Left ventricle myocardium inferior (tissue), 1 donor: ENCODE data around the gene RAMP1. TPM values are rescaled to one million over a fixed set of nuclear protein-coding genes. Genes with fewer than 3 reads are reported as not detected.

Source experiments
- DNase-seq: peaks from one replicate; pipeline ENCODE4 v3.0.0-alpha.2; 2020
- H3K27ac ChIP-seq: fragments of 200-600 bp; replicated peaks from 2 replicates; pipeline ENCODE4 v1.8.0; 2021
- H3K27me3 ChIP-seq: fragments of 200-600 bp; 2 replicates; pipeline ENCODE4 v1.8.0; 2021; ENCODE audit warnings: low read depth
- H3K36me3 ChIP-seq: fragments of 200-600 bp; 2 replicates; pipeline ENCODE4 v1.8.0; 2021
- H3K4me1 ChIP-seq: fragments of 200-600 bp; 2 replicates; pipeline ENCODE4 v1.8.0; 2021
- H3K4me3 ChIP-seq: fragments of 200-600 bp; 2 replicates; pipeline ENCODE4 v1.8.0; 2021; ENCODE audit warnings: mild to moderate bottlenecking, moderate library complexity
- H3K9me3 ChIP-seq: fragments of 200-600 bp; replicated peaks from 2 replicates; pipeline ENCODE4 v1.8.0; 2021
- CTCF ChIP-seq: fragments of 200-600 bp; IDR thresholded peaks from 2 replicates; pipeline ENCODE4 v1.8.0; 2021; ENCODE audit warnings: antibody characterized with exemption, mild to moderate bottlenecking, borderline replicate concordance
- intact Hi-C: fragments of 100-400 bp; cut with micrococcal nuclease; formaldehyde crosslinking; loops from one replicate; pipeline ENCODE4 v1.11.0; 2022
- total RNA-seq: library from RNA; stranded (reverse); fragmentation: NEBNext Ultra II Directional; extraction: Animal tissue kit (Norgen Biotek cat#: 25700); gene quantifications from one replicate; pipeline ENCODE4 v1.2.1, GENCODE V29; 2021
- donor health status: DM: no; HTN: yes; CAD: no; lungs with severe emphysema.

Gene RAMP1
- total RNA-seq, 1 donor from 2014 or later: 168 TPM

- H3K27ac ChIP-seq: no peak overlapping the region
- intact Hi-C loops: no loop called here
- DNase-seq: no peak
- no peak for TF ChIP-seq CTCF
- no peaks in the 10 kb centered on the region for H3K27me3 ChIP-seq
- no peaks in the 10 kb centered on the region for H3K36me3 ChIP-seq
- H3K4me3 ChIP-seq: no peak overlapping the region
- H3K9me3 ChIP-seq: no peaks in the 10 kb centered on the region
- H3K4me1 ChIP-seq: no peaks in the 10 kb centered on the region
These were observed 39.0 kb upstream of the RAMP1 start for GRCh38 chr2:237820421-237820820.

GRCh38 chr2:237823544-237823943 lies 35.9 kb upstream of the RAMP1 start:
- Histone ChIP-seq H3K27me3 (no peaks in the 10 kb centered on the region), H3K36me3 (no peaks in the 10 kb centered on the region), H3K4me1 (no peaks in the 10 kb centered on the region), H3K9me3 (no peaks in the 10 kb centered on the region), H3K4me3 (no peak overlapping the region), H3K27ac (no peak overlapping the region)
- intact Hi-C loops: no loop called here
- no peak for TF ChIP-seq CTCF
- no peak for DNase-seq

GRCh38 chr2:237824085-237824484 lies 35.3 kb upstream of the RAMP1 start:
- Histone ChIP-seq H3K27ac (no peak overlapping the region), H3K4me3 (no peak overlapping the region), H3K36me3 (no peaks in the 10 kb centered on the region), H3K4me1 (no peaks in the 10 kb centered on the region), H3K9me3 (no peaks in the 10 kb centered on the region), H3K27me3 (no peaks in the 10 kb centered on the region)
- no peak for TF ChIP-seq CTCF
- DNase-seq: no peak
- intact Hi-C loops: no loop called here

GRCh38 chr2:237827421-237827987 lies 31.9 kb upstream of the RAMP1 start:
- DNase-seq: no peak
- H3K27ac ChIP-seq: no peak overlapping the region
- no peaks in the 10 kb centered on the region for H3K36me3 ChIP-seq
- H3K4me3 ChIP-seq: no peak overlapping the region
- TF ChIP-seq CTCF: no peak
- H3K27me3 ChIP-seq: no peaks in the 10 kb centered on the region
- no peaks in the 10 kb centered on the region for H3K9me3 ChIP-seq
- H3K4me1 ChIP-seq: no peaks in the 10 kb centered on the region
- intact Hi-C loops: no loop called here

GRCh38 chr2:237830522-237830921 lies 28.9 kb upstream of the RAMP1 start:
- TF ChIP-seq CTCF: no peak
- H3K27me3 ChIP-seq: no peaks in the 10 kb centered on the region
- H3K4me3 ChIP-seq: no peak overlapping the region
- H3K4me1 ChIP-seq: no peaks in the 10 kb centered on the region
- H3K36me3 ChIP-seq: no peaks in the 10 kb centered on the region
- intact Hi-C loops: no loop called here
- H3K9me3 ChIP-seq: no peaks in the 10 kb centered on the region
- H3K27ac ChIP-seq: no peak overlapping the region
- no peak for DNase-seq

GRCh38 chr2:237833546-237833945 lies 25.9 kb upstream of the RAMP1 start:
- no peak for TF ChIP-seq CTCF
- Histone ChIP-seq H3K27ac (no peak overlapping the region), H3K9me3 (no peaks in the 10 kb centered on the region), H3K27me3 (no peaks in the 10 kb centered on the region), H3K4me1 (no peaks in the 10 kb centered on the region), H3K4me3 (no peak overlapping the region), H3K36me3 (no peaks in the 10 kb centered on the region)
- intact Hi-C loops: no loop called here
- no peak for DNase-seq
